ENCODE measurements around the gene BCAR3.

The BCAR3 gene

DNA sequence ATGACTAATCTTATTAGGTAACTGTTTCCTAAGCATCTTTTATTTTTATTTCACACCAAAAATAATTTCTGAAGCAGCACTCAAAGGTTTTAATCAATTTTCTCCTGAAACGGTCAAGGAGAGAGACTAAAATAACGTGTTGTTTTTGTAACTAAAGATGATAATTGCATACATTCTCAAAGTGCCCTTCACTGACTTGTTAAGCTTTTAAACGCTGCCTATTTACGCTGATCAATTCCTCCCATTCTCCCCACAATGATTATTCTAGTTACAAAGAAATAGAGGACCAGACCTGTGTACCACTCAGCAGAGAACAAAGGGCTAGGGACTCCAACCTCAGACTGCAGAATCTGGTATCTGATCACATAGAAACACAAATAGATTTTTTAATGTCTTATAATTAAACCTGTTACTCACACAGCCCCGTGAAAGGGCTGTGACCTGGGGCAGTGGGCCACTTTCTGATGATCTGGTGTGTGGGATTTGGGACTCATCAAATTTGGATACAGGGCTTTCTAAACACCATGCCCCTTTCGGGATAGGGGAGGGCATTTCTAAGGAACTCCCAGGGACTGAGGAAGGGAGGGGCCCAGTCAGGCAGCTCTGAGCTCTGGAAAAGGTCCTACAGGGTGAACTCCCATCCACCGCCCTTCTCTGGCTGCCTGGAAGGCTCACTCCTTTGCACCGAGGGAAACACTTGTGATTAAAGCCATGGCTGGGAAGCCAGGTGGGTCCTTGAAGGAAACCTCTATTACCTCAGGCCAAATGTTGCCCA is 65.2 kb downstream of the BCAR3 start:
- DNase-seq (ENCODE audit: low read depth), result no peak

GRCh38 chr1:93615582-93616150 is 66.0 kb downstream of the BCAR3 start:
- DNase-seq (ENCODE audit: low read depth), result no peak

DNA sequence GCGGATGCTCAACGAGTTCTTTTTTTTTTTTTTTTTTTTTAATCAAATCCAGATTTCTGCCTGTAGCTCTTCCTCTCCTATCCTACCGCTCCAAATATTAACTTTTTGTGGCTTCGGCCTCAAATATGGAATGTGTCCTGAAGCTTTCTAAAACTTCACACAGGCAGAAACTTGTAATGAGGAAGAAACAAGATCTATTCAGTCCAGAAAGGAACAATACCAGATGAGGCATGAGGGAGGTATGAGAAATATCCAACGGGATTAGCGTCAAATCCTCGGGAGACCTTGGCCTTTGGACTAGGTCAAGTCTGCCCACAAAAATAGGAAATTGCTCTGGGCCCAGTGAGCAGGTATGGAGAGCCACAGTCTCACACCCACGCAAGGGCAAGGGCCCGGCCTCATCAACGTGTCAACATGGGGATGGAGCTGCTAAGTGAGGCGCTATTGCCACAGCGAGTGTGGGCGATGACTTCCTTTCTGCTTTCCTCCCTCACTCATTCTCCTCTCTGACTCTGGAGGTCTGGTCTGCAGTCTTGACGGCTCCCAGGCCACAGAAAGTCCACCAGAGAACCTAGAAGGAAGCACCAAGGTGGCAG is 66.6 kb downstream of the BCAR3 start:
- DNase-seq (ENCODE audit: low read depth), result no peak

GRCh38 chr1:93614541-93614940 is 67.1 kb downstream of the BCAR3 start:
- no peak for DNase-seq (ENCODE audit: low read depth)

- no peak for DNase-seq (ENCODE audit: low read depth)
Observed at GRCh38 chr1:93613898-93614297, 67.7 kb downstream of the BCAR3 start.

DNA sequence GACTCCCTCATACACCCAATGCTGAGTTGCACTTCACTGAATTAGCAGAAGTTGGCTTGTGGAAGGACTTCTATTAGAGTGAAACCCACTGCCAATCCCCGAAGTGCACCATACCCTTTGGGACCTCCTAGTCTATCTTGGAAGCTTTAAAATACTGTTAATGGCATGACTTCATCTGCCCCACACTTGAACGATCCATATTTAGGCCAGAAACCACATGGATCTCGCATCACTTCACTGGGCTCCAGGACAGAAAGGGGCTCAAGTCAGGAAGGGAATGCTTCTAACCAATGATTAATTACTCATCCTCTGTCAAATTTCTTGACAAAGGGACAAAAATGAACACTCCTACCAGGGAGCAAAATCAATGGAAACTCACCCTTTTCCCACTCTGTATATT is 69.1 kb downstream of the BCAR3 start:
- DNase-seq (ENCODE audit: low read depth), result no peak

DNA sequence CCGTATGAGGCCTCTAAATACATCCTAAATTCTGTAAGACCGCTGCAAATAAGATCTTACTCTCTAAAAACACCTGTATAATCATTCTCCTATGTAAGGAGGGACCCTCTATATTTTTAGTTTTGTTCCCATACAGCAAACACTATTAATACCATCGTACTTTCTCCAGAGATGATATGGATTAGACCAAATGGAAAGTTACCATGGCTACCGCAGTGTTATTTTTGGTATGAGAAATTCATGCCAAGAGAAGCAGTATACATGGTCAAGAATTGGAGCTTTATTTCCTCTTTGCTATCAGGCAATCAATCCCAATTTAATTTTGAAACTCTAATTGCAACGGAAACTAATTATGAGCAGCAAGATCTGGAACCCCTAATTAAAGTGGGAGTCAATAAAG is 70.0 kb downstream of the BCAR3 start:
- no peak for DNase-seq (ENCODE audit: low read depth)

DNA sequence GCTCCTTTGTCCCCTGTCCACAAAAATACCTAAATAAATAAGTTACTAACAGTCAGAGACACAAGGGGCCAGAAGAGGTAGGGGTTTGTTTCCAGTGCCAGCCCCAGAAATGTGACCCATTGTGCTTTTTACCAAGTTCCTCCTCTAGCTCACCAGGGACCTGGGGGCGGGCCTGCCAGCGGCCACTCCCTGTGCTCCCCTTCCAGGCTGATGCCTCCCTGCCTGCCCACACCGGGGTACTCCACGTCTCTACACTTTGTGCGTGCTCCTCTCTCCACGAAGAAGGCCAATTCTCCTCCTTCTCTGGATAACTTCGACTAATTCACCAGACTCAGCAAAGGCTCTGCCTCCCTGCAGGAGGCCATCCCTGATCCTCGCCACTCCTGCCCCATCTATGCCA is 72.1 kb downstream of the BCAR3 start:
- DNase-seq (ENCODE audit: low read depth), result no peak

- no peak for DNase-seq (ENCODE audit: low read depth)
Observed at GRCh38 chr1:93608187-93609109, 73.2 kb downstream of the BCAR3 start.

GRCh38 chr1:93607814-93608186 is 73.8 kb downstream of the BCAR3 start:
- no peak for DNase-seq (ENCODE audit: low read depth)

- no peak for DNase-seq (ENCODE audit: low read depth)
Observed at GRCh38 chr1:93605812-93606512, 75.7 kb downstream of the BCAR3 start.

- DNase-seq (ENCODE audit: low read depth), result no peak
Observed at GRCh38 chr1:93605026-93605568, 76.5 kb downstream of the BCAR3 start.

DNA sequence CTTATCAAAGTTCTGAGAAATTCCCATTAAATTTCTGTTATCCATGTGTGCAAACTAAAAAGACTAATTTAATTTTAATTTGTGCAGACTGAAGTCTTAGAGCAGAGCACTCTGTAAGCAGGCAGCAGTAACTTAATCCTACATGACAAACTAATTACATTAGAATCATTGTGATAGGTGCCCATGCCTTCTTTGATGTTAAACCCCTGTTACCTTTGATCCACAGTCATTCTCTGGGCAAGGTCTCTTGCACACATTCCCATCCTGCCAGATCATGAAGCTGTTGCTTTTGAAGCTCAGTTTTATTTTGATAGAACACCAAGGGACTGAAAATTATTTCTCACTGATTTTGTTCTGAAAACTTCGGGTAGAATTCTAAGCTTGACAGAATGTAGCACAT is 77.2 kb downstream of the BCAR3 start:
- no peak for DNase-seq (ENCODE audit: low read depth)

- no peak for DNase-seq (ENCODE audit: low read depth)
Observed at GRCh38 chr1:93603601-93604000, 78.0 kb downstream of the BCAR3 start.

DNA sequence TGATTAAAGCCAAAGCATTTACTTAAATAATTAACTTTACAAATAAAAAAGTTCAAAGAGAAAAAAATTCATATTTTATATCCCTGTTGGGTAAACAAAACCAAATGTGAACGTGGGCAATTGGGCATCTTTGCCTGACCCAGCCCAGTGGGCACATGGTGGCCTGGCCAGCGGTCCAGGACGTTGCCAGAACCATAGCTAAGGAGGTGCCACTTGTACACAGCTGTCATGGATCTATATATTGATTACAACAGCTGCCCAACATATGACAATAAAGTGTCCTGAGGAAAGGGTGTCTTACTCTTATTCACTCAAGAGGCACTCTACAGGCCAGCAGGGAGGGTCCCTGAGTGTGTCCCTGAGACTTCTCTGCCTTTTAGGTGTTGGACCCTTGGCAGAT is 78.5 kb downstream of the BCAR3 start:
- DNase-seq (ENCODE audit: low read depth), result no peak

DNA sequence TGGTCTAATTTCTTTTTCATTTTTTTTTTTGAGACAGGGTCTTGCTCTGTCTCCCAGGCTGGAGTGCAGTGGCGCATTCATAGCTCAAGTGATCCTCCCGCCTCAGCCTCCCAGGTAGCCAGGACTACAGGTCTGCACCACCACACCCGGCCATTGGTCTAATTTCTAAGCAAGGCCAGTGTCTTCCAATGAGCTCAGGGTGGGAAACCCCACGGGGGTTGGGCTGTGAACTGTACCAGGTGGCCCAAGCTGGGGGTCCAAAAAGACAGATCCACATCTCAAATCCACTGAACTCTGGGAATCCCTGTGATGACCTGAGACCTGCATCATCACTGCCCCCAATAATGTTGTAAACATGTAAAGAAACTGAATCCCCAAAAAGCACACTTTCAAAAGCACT is 79.5 kb downstream of the BCAR3 start:
- no peak for DNase-seq (ENCODE audit: low read depth)

DNA sequence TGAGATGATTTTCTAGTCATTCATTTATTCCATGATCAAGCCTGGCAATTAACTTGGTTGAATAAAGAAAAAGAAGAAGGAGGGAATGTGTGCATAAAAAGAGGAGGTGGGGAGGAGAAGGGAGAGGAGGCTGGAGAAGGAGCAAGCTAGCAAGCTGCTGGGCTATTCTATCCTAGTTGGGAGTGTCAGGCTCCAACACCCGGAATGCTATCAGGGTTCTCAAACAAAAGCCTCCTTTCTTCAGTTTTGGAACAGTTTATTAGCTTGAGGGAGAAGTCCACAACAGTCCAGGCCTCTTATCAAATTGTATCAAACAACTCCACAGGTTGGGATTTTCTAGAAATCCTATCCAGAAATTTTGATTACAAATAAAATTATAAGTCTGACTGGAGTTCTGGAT is 80.0 kb downstream of the BCAR3 start:
- no peak for DNase-seq (ENCODE audit: low read depth)

- DNase-seq (ENCODE audit: low read depth), result no peak
Observed at GRCh38 chr1:93600663-93601062, 81.0 kb downstream of the BCAR3 start.

- no peak for DNase-seq (ENCODE audit: low read depth)
Observed at GRCh38 chr1:93599479-93599878, 82.2 kb downstream of the BCAR3 start.

DNA sequence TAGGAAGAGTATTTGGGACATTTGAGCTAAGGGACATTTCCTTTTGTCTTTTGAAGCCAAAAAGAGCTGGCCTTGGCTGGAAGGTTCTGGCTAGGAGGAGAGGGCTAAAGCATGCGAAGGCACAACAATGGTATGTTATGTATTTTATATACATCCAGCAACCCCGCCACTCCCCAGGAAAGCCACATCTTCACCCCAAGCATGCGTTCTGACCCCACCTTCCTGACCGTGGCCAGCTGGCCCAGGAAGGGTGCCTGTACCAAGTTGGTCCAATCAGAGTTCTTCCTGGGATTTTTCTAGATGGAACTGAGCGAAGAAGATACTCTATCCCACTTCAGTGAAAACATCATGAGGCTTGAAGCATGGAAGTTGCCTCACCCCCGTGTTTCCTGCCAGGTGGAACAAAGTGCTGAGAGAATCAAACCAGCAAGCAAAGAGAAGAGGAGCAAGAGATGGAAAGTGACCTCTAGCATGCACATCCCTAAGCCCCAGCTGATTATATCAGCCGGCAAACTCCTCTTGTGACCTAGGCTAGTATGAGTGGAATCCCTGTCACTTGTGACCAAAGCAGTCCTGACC is 82.7 kb downstream of the BCAR3 start:
- no peak for DNase-seq (ENCODE audit: low read depth)

GRCh38 chr1:93598396-93598795 is 83.2 kb downstream of the BCAR3 start:
- no peak for DNase-seq (ENCODE audit: low read depth)
